Measurements from ENCODE around the gene ZMAT5.

The ZMAT5 gene

DNA sequence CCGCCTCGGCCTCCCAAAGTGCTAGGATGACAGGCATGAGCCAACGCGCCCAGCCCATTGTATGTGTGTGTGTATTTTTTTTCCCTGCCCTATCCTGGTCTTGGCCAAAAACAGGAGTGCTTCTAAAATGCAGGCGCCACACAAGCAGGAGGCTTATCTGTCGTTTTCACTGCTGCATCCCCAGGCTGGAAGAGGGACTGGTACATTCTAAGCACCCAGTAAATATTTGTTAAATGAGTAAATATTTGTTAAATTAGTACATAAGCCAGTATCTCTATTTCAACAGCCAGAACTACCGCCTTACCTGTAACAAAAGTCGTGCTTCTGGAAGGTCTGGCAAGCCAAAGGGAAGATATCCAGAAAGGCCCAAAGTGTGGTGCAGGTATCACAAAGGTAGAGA lies 46.3 kb upstream of the ZMAT5 start:
- Mint-ChIP-seq H3K27me3 (ENCODE audit: low read depth) (no peaks in the 10 kb centered on the region), H3K4me1 (no peaks in the 10 kb centered on the region), H3K36me3 (ENCODE audit: low read depth) (peaks cover 69% of the 10 kb centered on the region), H3K4me3 (no peak overlapping the region), H3K27ac (no peak overlapping the region), H3K9me3 (no peaks in the 10 kb centered on the region)
- TF ChIP-seq, protein P1, sequence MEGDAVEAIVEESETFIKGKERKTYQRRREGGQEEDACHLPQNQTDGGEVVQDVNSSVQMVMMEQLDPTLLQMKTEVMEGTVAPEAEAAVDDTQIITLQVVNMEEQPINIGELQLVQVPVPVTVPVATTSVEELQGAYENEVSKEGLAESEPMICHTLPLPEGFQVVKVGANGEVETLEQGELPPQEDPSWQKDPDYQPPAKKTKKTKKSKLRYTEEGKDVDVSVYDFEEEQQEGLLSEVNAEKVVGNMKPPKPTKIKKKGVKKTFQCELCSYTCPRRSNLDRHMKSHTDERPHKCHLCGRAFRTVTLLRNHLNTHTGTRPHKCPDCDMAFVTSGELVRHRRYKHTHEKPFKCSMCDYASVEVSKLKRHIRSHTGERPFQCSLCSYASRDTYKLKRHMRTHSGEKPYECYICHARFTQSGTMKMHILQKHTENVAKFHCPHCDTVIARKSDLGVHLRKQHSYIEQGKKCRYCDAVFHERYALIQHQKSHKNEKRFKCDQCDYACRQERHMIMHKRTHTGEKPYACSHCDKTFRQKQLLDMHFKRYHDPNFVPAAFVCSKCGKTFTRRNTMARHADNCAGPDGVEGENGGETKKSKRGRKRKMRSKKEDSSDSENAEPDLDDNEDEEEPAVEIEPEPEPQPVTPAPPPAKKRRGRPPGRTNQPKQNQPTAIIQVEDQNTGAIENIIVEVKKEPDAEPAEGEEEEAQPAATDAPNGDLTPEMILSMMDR (IDR thresholded peaks at IDR 0.05; ENCODE audit: unreplicated experiment in 3 of 3), result no peak

DNA sequence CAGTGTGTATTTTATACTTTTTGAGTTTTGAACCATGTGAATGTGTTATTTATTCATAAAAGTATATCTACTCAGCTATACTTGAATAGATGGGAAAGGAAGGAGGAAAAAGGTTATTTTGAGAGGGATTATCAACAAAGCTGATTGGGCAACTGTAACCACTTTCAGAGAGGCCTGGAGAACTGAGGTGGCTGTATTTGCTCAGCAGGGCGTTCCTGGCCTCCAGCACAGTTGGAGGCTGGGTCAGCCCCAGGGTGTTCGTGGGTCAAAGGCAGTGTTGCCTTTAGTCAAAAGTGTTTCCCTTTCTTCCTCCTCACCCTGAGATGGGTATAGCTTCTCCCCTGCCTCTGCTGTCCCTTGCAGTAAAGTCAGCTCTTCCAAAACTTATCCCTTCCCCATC lies 44.6 kb upstream of the ZMAT5 start:
- no peaks in the 10 kb centered on the region for H3K9me3 Mint-ChIP-seq

DNA sequence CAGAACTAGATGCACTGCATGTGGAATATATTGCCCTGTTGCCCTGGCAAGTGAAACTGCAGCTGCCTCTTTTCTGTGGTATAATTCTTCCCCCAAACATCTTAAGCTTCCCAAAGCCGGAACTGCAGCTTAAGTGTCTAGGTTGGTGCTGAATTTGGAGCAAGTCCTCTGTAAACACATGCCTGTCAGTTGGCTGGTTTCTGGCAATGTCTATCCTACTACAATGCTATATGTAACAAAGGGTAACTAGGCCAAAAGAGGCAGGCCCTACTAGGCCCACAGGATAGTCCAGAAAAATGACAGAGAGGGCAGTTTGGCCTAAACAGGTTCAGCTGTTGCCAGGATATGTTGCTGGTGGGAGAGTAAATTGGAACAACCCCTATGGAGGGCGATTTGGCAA lies 43.4 kb upstream of the ZMAT5 start:
- Mint-ChIP-seq H3K4me3 (no peak overlapping the region), H3K9me3 (no peaks in the 10 kb centered on the region), H3K27ac (no peak overlapping the region), H3K27me3 (ENCODE audit: low read depth) (no peaks in the 10 kb centered on the region), H3K36me3 (ENCODE audit: low read depth) (peaks cover 77% of the 10 kb centered on the region), H3K4me1 (no peaks in the 10 kb centered on the region)
- TF ChIP-seq, protein P1 (IDR thresholded peaks at IDR 0.05; ENCODE audit: unreplicated experiment in 3 of 3), result no peak

More for the DNA sequence above, 44.6 kb upstream of the ZMAT5 start:
- Mint-ChIP-seq H3K4me1 (no peaks in the 10 kb centered on the region), H3K27me3 (ENCODE audit: low read depth) (no peaks in the 10 kb centered on the region), H3K27ac (no peak overlapping the region), H3K4me3 (no peak overlapping the region), H3K36me3 (ENCODE audit: low read depth) (peaks cover 74% of the 10 kb centered on the region)
- TF ChIP-seq, protein P1 (IDR thresholded peaks at IDR 0.05; ENCODE audit: unreplicated experiment in 3 of 3), result no peak

DNA sequence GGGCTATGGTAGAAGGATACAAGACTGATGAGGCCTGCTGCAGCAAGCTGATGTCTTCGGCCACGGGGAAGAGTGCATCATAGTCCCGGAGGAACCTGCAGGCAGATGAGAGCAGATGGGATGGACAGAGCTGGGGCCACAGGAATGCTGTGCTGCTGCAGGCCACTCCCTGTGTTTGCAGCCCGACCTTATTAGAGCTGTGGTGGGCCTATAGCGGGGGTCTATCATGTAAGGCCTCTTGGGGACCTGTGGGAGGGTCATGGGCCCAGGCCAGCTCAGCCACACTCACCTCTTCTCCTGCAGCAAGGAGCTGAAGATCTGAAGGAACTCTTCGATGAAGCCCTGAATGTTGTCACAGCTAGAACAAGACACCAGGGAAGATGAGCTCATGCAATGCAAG lies 39.4 kb upstream of the ZMAT5 start:
- no peaks in the 10 kb centered on the region for H3K27me3 Mint-ChIP-seq (ENCODE audit: low read depth)
- peaks cover 3% of the 10 kb centered on the region for H3K4me1 Mint-ChIP-seq
- H3K27ac Mint-ChIP-seq, result no peak overlapping the region
- peaks cover 65% of the 10 kb centered on the region for H3K36me3 Mint-ChIP-seq (ENCODE audit: low read depth)
- H3K4me3 Mint-ChIP-seq, result no peak overlapping the region
- H3K9me3 Mint-ChIP-seq, result no peaks in the 10 kb centered on the region
- TF ChIP-seq, protein P1 (IDR thresholded peaks at IDR 0.05; ENCODE audit: unreplicated experiment in 3 of 3), result no peak

DNA sequence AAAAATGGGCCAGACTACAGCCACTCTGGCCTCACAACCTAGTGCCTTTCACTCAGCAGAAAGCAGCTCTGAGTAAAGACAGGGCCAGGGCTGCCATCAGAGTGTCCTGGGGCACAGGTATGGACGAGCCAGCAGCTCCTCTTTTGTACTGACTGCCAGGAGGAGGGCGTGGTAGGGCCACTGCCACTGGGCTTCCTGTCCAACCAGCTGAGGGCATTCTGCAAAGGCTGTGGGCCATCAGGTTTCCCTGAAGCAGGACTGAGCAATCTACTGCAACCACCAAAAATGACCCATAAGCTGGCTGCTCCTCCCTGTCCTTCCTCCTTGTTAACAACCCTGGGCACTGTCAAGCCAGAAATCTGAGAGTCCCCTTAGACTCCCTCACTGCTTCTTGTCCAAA lies 38.2 kb upstream of the ZMAT5 start:
- TF ChIP-seq, protein P1 (IDR thresholded peaks at IDR 0.05; ENCODE audit: unreplicated experiment in 3 of 3), result no peak
- Mint-ChIP-seq H3K36me3 (ENCODE audit: low read depth) (peaks cover 68% of the 10 kb centered on the region), H3K27me3 (ENCODE audit: low read depth) (no peaks in the 10 kb centered on the region), H3K4me1 (peaks cover 5% of the 10 kb centered on the region), H3K9me3 (no peaks in the 10 kb centered on the region), H3K4me3 (no peak overlapping the region), H3K27ac (no peak overlapping the region)

DNA sequence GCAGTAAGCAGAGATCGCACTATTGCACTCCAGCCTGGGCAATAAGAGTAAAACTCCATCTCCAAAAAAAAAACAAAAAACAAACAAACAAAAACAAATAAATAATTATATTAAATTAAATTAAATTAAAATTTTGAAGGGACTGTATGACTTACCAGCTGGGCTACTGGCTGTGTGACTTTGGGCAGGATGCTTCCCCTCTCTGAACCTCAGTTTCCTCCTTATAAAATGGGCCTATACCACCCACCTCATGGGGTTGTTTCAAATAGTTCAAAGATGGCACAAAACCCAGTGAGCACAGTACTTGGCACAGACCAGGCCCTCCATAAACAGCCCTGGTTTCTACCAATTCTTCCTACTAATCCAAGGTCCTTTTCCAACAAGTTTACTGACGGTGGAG lies 36.4 kb upstream of the ZMAT5 start:
- Mint-ChIP-seq H3K27me3 (ENCODE audit: low read depth) (no peaks in the 10 kb centered on the region), H3K27ac (no peak overlapping the region), H3K4me3 (no peak overlapping the region), H3K36me3 (ENCODE audit: low read depth) (peaks cover 75% of the 10 kb centered on the region), H3K4me1 (peaks cover 7% of the 10 kb centered on the region), H3K9me3 (no peaks in the 10 kb centered on the region)
- TF ChIP-seq, protein P1 (IDR thresholded peaks at IDR 0.05; ENCODE audit: unreplicated experiment in 3 of 3), result no peak

All from nephron (organoid).